Measurements from ENCODE around the gene FUT2.

DNA sequence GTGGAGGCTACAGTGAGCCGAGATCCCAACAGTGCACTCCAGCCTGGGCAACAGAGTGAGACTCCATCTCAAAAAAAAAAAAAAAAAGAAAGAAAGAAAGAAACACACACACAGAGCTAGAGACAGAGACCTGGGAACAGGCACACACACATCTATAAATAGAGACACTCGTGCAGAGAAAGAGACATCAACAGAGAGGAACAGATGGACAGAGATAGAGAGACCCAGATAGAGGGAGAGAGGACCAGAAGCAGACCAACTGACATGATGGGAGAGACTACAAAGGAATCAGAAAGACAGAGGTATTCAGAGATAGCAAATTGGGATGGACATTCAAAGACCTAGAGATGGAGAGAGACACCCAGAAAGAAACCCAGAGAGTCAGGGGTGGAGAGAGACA lies 47.6 kb upstream of the FUT2 start:
- TF ChIP-seq CTCF (IDR thresholded peaks at IDR 0.05): no peak
- no peak for TF ChIP-seq POLR2A (IDR thresholded peaks at IDR 0.05)
